Pancreas (tissue), 10 donors: ENCODE results near the gene SMPDL3B. TPM values are rescaled to one million over a fixed set of nuclear protein-coding genes. Genes with fewer than 3 reads are reported as not detected.

Experiments
- ATAC-seq, 4 donors: fragments of 200-7000 bp; cut with Tn5 transposase; one replicate each; pipeline versions ENCODE4 v1.8.0 to v1.9.1; 2020; ENCODE audit warnings: mild to moderate bottlenecking in 4 of 4, moderate library complexity in 4 of 4
- DNase-seq, 6 donors: peaks; one replicate each; pipeline ENCODE4 v3.0.0-alpha.2; 2020
- FAIRE-seq: peaks from 2 replicates; lab custom pipeline; 2012; peaks lifted over from hg19 to GRCh38; lab: Jason Lieb, UNC
- H3K27ac ChIP-seq, 4 donors: fragments of 200-600 bp; sonication (generic); 1 replicate in 3 of 4; 2 replicates in 1 of 4; pipeline versions ENCODE4 v1.5.0 to v1.8.0; 2020
- H3K27me3 ChIP-seq, 4 donors: fragments of 200-600 bp; one replicate each; pipeline ENCODE4 v1.8.0; 2021
- H3K36me3 ChIP-seq, 3 donors: fragments of 200-600 bp; sonication (generic) in 1 of 3; one replicate each; pipeline versions ENCODE4 v1.5.0 to v1.8.0; 2020 to 2021
- H3K4me1 ChIP-seq, 3 donors: fragments of 200-600 bp; one replicate each; pipeline ENCODE4 v1.8.0; 2021
- H3K4me3 ChIP-seq, 4 donors: fragments of 200-600 bp; sonication (generic) in 2 of 4; one replicate each; pipeline versions ENCODE4 v1.5.0 to v1.8.0; 2020 to 2021
- H3K9me3 ChIP-seq, 4 donors: fragments of 200-600 bp; one replicate each; pipeline ENCODE4 v1.8.0; 2021
- CTCF ChIP-seq, 4 donors: fragments of 200-600 bp; sonication (generic) in 3 of 4; IDR thresholded peaks; one replicate each; pipeline versions ENCODE4 v1.5.0 to v1.8.0; 2021; ENCODE audit warnings: antibody characterized with exemption in 4 of 4
- WGBS, 2 donors: extraction: QIAGEN DNeasy Blood & Tissue Kit; methylation state at CpG; one replicate each; pipeline ENCODE4 v1.1.7; 2013; 5-methylcytosine and 5-hydroxymethylcytosine counted together
- intact Hi-C, 3 donors: fragments of 100-400 bp; cut with DNase I; formaldehyde crosslinking; loops; one replicate each; pipeline versions ENCODE4 v1.11.1 to v1.14.2; 2022
- polyA plus RNA-seq, 2 donors: library from polyadenylated mRNA; stranded (reverse); fragments of 200-250 nt; gene quantifications; one replicate each; pipeline ENCODE4 v1.2.3, GENCODE V29; 2013
- total RNA-seq, 6 donors: library from RNA; stranded (reverse); fragmentation: NEBNext Ultra II Directional in 4 of 6; extraction: Animal tissue kit (Norgen Biotek cat#: 25700) in 4 of 6; gene quantifications; one replicate each; pipeline versions ENCODE4 v1.2.1 to v1.2.4, GENCODE V29; 2021 to 2023
- donor health status: healthy with polysubstance abuse.
- donor health status: DM: no; HTN: no; CAD: no; lungs with moderate emphysema.
- donor health status: DM: no; HTN: no; CAD: no.
- donor health status: control.
- donor health status: control.
- donor health status: Bipolar disorder and iron deficiency.
- donor health status: DM: yes; HTN: yes; CAD: no.
- donor health status: DM: no; HTN: no; CAD: no.
- donor health status: DM: no; HTN: no; CAD: no.
- donor health status: DM: yes; HTN: yes; CAD: no.

The SMPDL3B gene
- total and polyA plus RNA-seq, 8 donors = 9.9 to 20.4 (median 16.6) TPM

GRCh38 chr1:27959792-27960603 lies 25.2 kb downstream of the SMPDL3B start, which contains the start of gene XKR8:
XKR8 (plus strand) TSS chr1:27959973; CDS start chr1:27960070, 97 bp downstream.
- H3K36me3 ChIP-seq = peaks cover 0 to 7% (median 0%) of the 10 kb centered on the region in 3 donors
- intact Hi-C loops = no loop called here
- FAIRE-seq (no peak), ATAC-seq (peak; percentile 89 to 95 (median 92)), DNase-seq (peak; percentile 80 to 94 (median 86))
- H3K4me1 ChIP-seq = peaks cover 0 to 6% (median 4%) of the 10 kb centered on the region in 3 donors
- 1 to 2% methylated on average over 61 to 68 of the region's 68 CpGs for whole genome bisulfite sequencing, 2 donors
- H3K9me3 ChIP-seq = no peaks in the 10 kb centered on the region
- H3K4me3 ChIP-seq = peak within 1 kb of the TSS; percentile 57 to 87 (median 66)
- H3K27me3 ChIP-seq = no peaks in the 10 kb centered on the region
- TF ChIP-seq CTCF (IDR thresholded peaks at IDR 0.05) = peak; percentile 18 to 40 (median 34)
- peak within 1 kb of the TSS; percentile 79 to 88 (median 86) for H3K27ac ChIP-seq

GRCh38 chr1:27960762-27961645 lies 26.2 kb downstream of the SMPDL3B start:
- intact Hi-C loops = no loop called here
- Histone ChIP-seq H3K4me1 (peaks cover 0 to 6% (median 4%) of the 10 kb centered on the region in 3 donors), H3K27ac (peak overlapping the region; percentile 79 to 88 (median 86)), H3K9me3 (no peaks in the 10 kb centered on the region), H3K36me3 (peaks cover 0 to 8% (median 0%) of the 10 kb centered on the region in 3 donors), H3K27me3 (no peaks in the 10 kb centered on the region), H3K4me3 (peak overlapping the region; percentile 57 to 87 (median 66))
- TF ChIP-seq CTCF (IDR thresholded peaks at IDR 0.05) = no peak
- WGBS, 2 donors = 27 to 31% methylated on average over 13 of the region's 13 CpGs
- peak in 1 of 6 donors; percentile 40 for DNase-seq
- ATAC-seq = peak; percentile 4 to 37 (median 12)
- no peak for FAIRE-seq

GRCh38 chr1:27961646-27962221 lies 26.9 kb downstream of the SMPDL3B start:
- ATAC-seq (no peak), DNase-seq (no peak), FAIRE-seq (no peak)
- intact Hi-C loops = no loop called here
- H3K4me3 ChIP-seq = peak overlapping the region in 2 of 4 donors; percentile 57 to 72
- H3K9me3 ChIP-seq = no peaks in the 10 kb centered on the region
- TF ChIP-seq CTCF (IDR thresholded peaks at IDR 0.05) = no peak
- H3K4me1 ChIP-seq = peaks cover 0 to 6% (median 4%) of the 10 kb centered on the region in 3 donors
- H3K27me3 ChIP-seq = no peaks in the 10 kb centered on the region
- H3K27ac ChIP-seq = no peak overlapping the region
- H3K36me3 ChIP-seq = peaks cover 0 to 15% (median 7%) of the 10 kb centered on the region in 3 donors
- WGBS, 2 donors = 56 to 65% methylated on average over 4 of the region's 4 CpGs

- intact Hi-C loops = no loop called here
- Histone ChIP-seq H3K27ac (no peak overlapping the region), H3K27me3 (no peaks in the 10 kb centered on the region), H3K4me1 (peaks cover 0 to 6% (median 4%) of the 10 kb centered on the region in 3 donors), H3K36me3 (peaks cover 0 to 30% (median 9%) of the 10 kb centered on the region in 3 donors), H3K4me3 (no peak overlapping the region), H3K9me3 (no peaks in the 10 kb centered on the region)
- WGBS, 2 donors = 92 to 93% methylated on average over 11 of the region's 11 CpGs
- no peak for TF ChIP-seq CTCF (IDR thresholded peaks at IDR 0.05)
- FAIRE-seq (no peak), DNase-seq (no peak), ATAC-seq (no peak)
Measured at GRCh38 chr1:27963393-27963792, 28.6 kb downstream of the SMPDL3B start.
